Left colon (tissue), 2 donors: ENCODE measurements around the gene HOXA3. TPM values are rescaled to one million over a fixed set of nuclear protein-coding genes. Genes with fewer than 3 reads are reported as not detected.
A peak's percentile ranks its signal among the peaks of the same experiment; 100 is the strongest.

Experiments used
- ATAC-seq: fragments of 200-7000 bp; cut with Tn5 transposase; one replicate; pipeline ENCODE4 v1.9.1; 2020; ENCODE audit warnings: mild to moderate bottlenecking, moderate library complexity
- DNase-seq, 2 donors: peaks; one replicate each; pipeline ENCODE4 v3.0.0-alpha.2; 2020
- intact Hi-C, 2 donors: fragments of 100-400 bp; cut with DNase I in 1 of 2; cut with micrococcal nuclease in 1 of 2; formaldehyde crosslinking; loops; one replicate each; pipeline versions ENCODE4 v1.11.2 to v1.14.0; 2022; cut with DNase I, micrococcal nuclease
- long read RNA-seq: library from polyadenylated mRNA; unstranded; transcript quantifications from one replicate; pipeline ENCODE4 v2.0.0, GENCODE V29; 2021
- total RNA-seq, 2 donors: library from RNA; stranded (reverse); fragmentation: NEBNext Ultra II Directional; extraction: Animal tissue kit (Norgen Biotek cat#: 25700); gene quantifications; one replicate each; pipeline ENCODE4 v1.2.1, GENCODE V29; 2021
- donor health status: DM: no; HTN: no; CAD: no.
- donor health status: DM: yes; HTN: yes; CAD: no.

Gene HOXA3
- 10 to 100 TPM; 16.4 to 23.2 TPM for total RNA-seq
- long read RNA-seq, partial matches to known transcripts = 0 of 6 reads
- long read RNA-seq, other reads (novel, unspliced or antisense) = 6 of 6 reads

GRCh38 chr7:27151931-27152815, at the start of gene HOXA3:
HOXA3 (minus strand) TSS chr7:27152583; CDS start chr7:27110640, 41,943 bp downstream.
- ATAC-seq (peak; percentile 48), DNase-seq (peak; percentile 85 to 87)
- intact Hi-C loops = no loop called here

GRCh38 chr7:27201580-27202017, 49.2 kb upstream of the HOXA3 start:
- DNase-seq (peak; percentile 48 to 51), ATAC-seq (peak; percentile 0)
- intact Hi-C loops = no loop called here

DNA sequence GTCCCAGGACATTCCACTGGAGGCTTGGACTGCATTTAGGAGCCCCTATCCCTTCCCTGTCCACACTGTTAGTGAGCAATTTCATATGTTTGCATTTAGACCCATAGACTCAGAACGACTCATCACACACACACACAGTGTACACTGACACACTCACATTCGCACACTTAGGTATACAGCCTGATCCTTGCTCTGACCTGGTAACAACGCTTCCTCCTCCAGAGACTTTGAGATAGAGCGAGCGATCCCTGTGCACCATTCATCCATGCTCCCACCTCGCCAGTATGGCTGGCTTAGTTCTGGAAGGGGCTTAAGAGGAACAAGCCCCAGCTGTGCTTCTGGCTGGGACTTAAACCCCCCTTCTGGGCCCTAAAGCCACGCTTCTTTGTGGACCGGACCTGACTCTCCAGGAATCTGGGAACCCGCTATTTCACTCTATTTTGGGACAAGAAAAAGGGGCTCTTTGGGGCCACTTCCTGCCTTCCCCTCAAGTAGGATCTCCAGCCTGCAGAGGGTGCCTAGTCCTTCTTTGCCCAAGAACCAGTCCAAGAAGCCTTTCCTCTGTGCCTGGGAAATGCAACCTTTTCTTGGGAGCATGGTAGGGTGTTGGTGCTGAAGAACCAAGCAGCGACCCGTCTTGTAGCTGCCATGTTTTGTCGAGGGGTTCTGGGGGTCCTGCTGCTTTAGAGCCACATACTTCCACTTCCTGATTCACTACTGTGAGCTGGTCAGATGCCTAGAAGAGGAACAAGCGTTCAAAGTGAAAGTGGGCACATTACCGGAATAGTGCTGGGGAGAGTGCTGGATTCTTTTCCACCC, 48.6 kb upstream of the HOXA3 start:
- DNase-seq (peak in 1 of 2 donors; percentile 42), ATAC-seq (peak; percentile 37)
- intact Hi-C loops = no loop called here

GRCh38 chr7:27199849-27200760, 47.7 kb upstream of the HOXA3 start, which contains the start of gene HOXA13:
HOXA13 (minus strand) TSS chr7:27200091; CDS start chr7:27200077, 14 bp downstream.
- ATAC-seq = peak; percentile 63
- intact Hi-C loops = no loop called here
- DNase-seq = peak; percentile 84 to 89

GRCh38 chr7:27198871-27199801, 46.8 kb upstream of the HOXA3 start:
- intact Hi-C loops = no loop called here
- ATAC-seq = no peak
- DNase-seq = peak in 1 of 2 donors; percentile 46

- intact Hi-C loops = no loop called here
- ATAC-seq (peak; percentile 10), DNase-seq (peak in 1 of 2 donors; percentile 39)
Observed at GRCh38 chr7:27198138-27198841, 45.9 kb upstream of the HOXA3 start.

GRCh38 chr7:27197137-27198042, 45.0 kb upstream of the HOXA3 start:
- ATAC-seq = no peak
- intact Hi-C loops = no loop called here
- DNase-seq = no peak

DNA sequence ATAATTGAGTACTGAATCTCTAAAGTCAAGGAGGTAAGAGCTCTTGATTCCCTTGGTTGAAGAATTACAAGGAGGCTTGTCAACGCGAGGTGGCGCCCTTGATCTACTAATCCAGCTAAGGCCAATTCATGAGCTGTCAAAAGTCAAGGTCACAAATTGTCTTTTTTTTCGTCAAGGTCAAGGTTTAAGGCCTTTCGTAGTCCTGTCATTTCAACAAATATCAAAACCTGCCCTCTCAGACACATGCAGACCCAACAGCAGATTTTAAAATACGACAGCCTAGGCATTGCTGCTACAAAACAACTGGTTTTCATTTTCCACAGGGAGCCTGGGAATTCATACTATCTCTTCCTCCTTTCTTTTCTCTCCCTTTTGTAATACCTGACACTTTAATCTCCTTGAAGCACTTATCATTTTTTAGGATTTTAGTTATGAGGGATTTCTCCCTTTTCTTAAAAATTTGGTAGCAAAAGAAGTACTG, 43.9 kb upstream of the HOXA3 start:
- peak; percentile 16 for ATAC-seq
- DNase-seq = peak; percentile 90 to 98
- intact Hi-C loops = no loop called here

- DNase-seq (peak in 1 of 2 donors; percentile 51), ATAC-seq (no peak)
- intact Hi-C loops = no loop called here
Observed at GRCh38 chr7:27194686-27195379, 42.5 kb upstream of the HOXA3 start.

DNA sequence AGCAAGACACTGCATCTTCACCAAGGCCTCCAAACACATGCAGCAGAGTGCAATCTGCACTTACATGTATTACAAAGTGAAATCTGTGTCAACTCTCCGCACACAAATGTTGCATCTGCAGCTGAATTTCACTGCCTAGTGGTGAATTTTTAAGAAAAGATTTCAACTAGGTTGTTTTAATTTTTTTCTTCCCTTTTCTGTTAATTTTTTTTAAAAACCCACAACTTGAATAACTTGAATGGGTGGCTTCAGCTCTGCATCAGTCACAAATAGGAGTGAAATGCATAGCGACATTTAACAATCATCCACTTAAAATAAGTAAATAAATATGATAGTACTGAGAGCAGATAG, 41.6 kb upstream of the HOXA3 start:
- no peak for ATAC-seq
- intact Hi-C loops = no loop called here

GRCh38 chr7:27193335-27194001, 41.1 kb upstream of the HOXA3 start:
- peak in 1 of 2 donors; percentile 31 for DNase-seq
- ATAC-seq = no peak
- intact Hi-C loops = no loop called here

More for the DNA sequence above, 41.6 kb upstream of the HOXA3 start:
- no peak for DNase-seq

- peak; percentile 34 to 60 for DNase-seq
- intact Hi-C loops = no loop called here
- peak; percentile 8 for ATAC-seq
Observed at GRCh38 chr7:27192546-27193334, 40.4 kb upstream of the HOXA3 start.

- intact Hi-C loops = no loop called here
- ATAC-seq (peak; percentile 29), DNase-seq (peak; percentile 71 to 75)
Observed at GRCh38 chr7:27191833-27192545, 39.6 kb upstream of the HOXA3 start.
